Measurements from ENCODE around the gene PYY.

Gene PYY

DNA sequence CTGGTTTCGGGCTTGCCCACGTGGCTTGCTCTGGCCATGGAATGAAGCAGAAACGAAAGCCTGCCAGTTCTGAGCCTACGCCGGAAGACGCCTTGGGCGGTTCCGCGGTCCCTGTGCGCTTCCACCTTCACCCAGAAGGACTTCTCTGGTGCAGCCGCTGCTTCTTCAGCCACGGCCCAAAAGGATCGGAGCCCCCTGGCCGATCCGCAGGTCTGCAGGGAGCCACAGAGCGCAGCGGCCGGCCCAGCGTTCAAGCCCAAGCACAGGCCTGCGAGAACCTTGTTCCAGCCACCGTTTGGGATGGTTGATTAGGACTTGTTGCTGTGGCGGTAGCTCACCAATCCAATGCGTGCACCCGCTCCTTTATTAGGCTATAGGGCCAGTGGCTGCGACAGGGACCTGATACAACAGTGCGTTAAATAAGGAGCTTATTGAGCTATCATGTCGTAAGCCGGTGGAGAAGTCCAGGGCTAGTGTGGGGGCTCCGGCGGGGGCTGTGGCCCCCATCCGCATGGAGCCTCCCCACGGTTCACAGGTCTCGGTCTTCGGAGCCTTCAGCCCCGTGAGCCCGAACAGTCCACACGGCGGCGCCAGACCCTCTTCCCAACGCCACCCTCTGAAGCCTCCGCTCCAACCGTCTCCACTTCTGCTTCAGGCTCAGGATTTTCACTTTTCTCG lies 36.3 kb downstream of the PYY start:
- in situ Hi-C loops (cut with MboI; ENCODE audit: low sequenced_read_pairs) = no loop called here

- in situ Hi-C loops (cut with MboI; ENCODE audit: low sequenced_read_pairs) = no loop called here
These were observed 36.8 kb downstream of the PYY start for GRCh38 chr17:43917016-43917347.

DNA sequence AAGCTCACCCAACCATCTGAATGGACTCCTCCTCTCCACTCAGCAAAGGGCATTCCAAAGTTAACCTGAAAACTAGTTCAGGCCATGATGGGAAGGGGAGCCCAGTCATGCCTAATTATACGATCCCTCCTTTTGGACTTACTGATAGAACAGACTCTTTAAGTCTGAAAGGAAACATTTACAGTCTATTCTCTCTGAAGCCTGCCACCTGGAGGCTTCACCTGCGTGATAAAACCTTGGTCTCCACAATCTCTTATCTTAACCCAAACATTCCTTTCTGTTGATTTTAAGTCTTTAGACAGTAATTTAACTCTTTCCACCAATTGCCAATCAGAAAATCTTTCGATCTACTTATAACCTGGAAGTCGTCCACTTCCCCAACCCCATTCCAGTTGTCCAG lies 37.4 kb downstream of the PYY start:
- in situ Hi-C loops (cut with MboI; ENCODE audit: low sequenced_read_pairs) = no loop called here

- in situ Hi-C loops (cut with MboI; ENCODE audit: low sequenced_read_pairs) = no loop called here
These were observed 38.2 kb downstream of the PYY start for GRCh38 chr17:43915559-43915958.

GRCh38 chr17:43914451-43914850 lies 39.3 kb downstream of the PYY start:
- in situ Hi-C loops (cut with MboI; ENCODE audit: low sequenced_read_pairs) = no loop called here

DNA sequence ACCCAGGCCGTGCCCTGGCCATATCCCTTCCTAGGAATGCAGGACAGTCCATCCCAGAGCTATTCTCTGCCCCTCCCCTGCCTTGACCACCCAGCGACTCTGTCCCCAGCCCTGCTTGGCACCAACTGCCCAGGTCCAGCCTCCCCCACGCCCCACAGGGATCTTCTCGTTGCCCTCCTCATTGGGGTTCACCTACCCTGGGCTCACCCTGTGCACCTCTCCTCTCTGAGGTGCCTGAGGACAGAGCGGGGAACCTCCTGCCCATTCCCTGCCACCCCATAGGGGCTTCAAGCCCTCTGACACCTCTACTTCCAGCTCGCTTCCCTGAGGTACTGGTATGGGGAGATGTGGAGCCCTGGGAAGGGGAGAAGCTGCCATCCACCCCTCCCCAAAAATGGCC lies 40.2 kb downstream of the PYY start:
- in situ Hi-C loops (cut with MboI; ENCODE audit: low sequenced_read_pairs) = no loop called here

- in situ Hi-C loops (cut with MboI; ENCODE audit: low sequenced_read_pairs) = no loop called here
These were observed 41.0 kb downstream of the PYY start for GRCh38 chr17:43912635-43913304.

GRCh38 chr17:43911904-43912303 lies 41.8 kb downstream of the PYY start:
- in situ Hi-C loops (cut with MboI; ENCODE audit: low sequenced_read_pairs) = no loop called here

DNA sequence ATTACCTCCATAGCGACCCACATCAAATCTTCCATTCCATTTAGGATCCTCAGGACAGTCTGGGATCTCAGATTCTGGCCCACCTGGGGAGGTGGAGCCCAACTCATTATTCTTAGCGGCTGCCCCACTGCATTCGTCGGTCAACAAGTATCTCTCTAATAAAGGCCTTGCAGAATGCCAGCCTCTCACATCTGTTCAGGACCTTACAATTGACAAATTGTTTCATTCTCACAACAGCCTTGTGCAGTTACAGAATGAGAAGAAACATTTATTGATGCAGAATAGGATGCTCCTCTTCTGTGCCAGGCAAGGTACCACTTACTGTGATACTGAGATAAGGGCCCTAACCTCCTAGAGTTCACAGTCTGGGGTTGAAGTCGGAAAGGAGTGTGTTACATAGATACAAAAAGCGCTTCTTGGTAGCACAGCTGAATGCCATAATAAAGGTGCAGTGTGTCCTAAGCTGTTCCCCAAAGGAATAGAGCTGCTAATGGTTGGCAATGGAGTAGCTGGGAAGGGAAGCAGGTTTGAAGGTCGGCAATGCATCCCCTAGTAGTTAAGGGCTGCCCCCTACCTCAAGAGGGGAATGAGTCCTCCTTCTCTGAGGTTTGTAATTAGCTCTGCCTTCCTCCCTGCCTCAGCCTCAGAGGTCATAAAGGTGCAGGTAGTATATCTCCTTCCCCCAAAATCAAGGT lies 44.1 kb downstream of the PYY start:
- in situ Hi-C loops (cut with MboI; ENCODE audit: low sequenced_read_pairs) = no loop called here

DNA sequence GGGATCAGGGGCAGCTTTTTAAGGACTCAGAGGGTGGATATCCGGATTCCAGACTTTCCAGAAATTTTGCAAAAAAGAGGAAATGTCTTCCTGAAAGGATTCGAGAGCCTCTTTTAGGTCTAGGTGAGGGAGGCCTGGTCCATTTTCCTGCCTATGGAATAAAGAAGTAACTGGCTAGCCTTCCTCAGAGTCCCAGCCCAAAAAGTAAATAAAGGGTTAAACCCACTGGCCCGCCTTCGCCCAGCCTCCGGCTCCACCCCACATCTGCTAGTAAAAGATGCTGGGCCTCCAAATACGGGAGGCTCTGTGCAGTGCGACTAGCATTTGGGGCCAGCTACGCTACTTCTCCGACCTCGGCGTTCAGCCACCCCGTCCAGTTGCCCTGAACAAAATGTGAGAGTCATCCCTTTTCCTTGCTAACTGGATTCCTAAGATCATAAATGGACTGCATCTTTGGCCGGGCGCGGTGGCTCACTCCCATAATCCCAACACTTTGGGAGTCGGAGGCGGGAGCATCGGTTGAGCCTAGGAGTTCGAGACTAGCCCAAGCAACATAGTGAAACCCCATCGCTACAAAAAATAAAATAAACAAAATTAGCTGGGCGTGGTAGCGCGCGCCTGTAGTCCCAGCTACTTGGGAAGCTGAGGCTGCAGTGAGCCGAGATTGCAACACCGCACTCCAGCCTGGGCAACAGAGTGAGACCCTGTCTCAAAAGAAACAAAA lies 45.6 kb downstream of the PYY start:
- in situ Hi-C loops (cut with MboI; ENCODE audit: low sequenced_read_pairs) = no loop called here

- in situ Hi-C loops (cut with MboI; ENCODE audit: low sequenced_read_pairs) = no loop called here
These were observed 46.2 kb downstream of the PYY start, which contains the start of gene MPP2 for GRCh38 chr17:43907425-43907981. MPP2 (minus strand) TSS chr17:43907536; CDS start chr17:43904460, 3,076 bp downstream.

DNA sequence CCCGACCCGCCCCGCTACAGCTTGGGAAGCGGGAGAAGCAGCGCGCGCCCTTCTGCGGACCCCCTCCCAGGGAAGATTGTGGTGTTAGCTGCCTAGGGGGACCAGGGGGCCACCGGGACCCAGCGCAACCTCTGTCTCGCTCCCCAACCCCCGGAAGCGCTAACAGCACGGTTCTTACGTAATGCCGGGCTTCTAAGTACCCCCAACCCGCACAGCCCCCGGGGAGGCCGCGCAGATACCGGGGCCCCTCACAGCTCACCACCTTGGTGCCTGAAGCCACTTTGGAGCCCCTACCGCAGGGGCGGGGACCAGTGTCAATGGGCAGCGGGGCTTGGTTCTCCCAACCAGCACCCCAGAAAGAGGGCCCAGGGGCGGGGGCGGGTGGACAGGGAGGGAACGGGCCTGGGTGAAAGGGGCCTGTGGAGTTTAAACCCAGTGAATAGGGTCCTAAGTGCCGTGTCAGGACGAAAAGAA lies 46.8 kb downstream of the PYY start:
- in situ Hi-C loops (cut with MboI; ENCODE audit: low sequenced_read_pairs) = no loop called here

DNA sequence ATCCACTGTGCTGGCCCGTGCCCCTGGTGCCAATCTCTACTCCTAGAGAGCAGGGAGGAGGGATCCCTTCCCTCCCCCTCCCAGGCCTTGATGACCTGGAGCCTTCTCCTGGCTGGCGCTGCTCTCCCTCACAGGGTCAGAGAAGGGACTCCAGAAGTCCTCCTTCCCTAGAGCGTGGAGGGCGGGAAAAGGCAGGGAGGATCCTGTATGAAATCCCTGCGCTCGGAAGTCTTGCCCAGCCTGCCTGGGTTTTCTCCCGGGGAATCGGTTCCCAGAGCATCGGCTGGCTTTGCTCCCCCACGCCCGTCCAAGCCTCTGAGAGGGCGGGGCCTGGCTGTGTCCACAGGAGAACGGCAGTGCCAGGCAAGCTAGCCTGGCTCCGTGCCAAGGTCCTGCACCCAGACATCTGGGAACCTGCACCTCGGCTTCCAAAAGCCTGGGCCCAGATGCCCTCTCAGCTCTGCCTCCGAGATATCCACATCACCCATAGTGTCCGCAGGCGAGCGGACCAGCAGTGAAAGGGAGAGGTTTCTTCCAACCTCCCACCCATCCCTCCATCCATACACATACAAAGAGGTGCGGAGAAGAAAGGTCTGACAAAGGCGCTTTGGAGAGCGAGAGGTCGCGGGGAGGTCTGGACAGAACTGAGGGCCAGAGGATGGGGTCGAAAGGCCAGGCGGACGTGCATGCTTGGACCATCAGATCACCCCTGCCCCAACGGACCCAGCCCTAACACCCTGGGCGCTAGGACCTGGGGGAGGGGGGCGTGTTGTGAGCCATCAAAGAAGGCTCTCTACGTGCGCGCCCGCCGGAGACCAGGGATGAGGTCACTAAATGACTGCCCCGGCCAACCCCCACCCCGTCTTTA lies 47.5 kb downstream of the PYY start:
- in situ Hi-C loops (cut with MboI; ENCODE audit: low sequenced_read_pairs) = no loop called here

GRCh38 chr17:43905400-43905984 lies 48.2 kb downstream of the PYY start:
- in situ Hi-C loops (cut with MboI; ENCODE audit: low sequenced_read_pairs) = no loop called here

Measured in hTERT RPE-1 (cell line).